Kidney glomerular epithelial cell (primary cell): ENCODE measurements around the gene N4BP2.

Experiments used
- DNase-seq: peaks from one replicate; lab custom pipeline; 2025; lab: John Stamatoyannopoulos, UW

The N4BP2 gene

DNA sequence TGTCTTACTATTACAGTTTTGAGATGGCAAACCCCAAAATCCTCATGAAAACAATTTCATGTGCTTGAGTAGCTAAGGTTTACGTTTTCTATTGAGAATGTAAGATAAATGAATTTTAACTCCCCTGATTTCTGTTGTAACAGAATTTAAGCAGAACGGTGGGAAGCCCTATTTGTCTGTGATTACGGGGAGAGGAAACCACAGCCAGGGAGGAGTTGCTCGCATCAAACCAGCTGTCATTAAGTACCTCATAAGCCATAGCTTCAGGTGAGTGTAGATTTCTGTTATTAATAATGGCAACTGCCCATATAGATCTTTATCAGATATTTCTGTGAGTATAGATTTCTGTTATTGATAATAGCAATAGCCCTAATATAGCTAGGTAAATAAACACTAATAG, 96.0 kb downstream of the N4BP2 start:
- no peak for DNase-seq

DNA sequence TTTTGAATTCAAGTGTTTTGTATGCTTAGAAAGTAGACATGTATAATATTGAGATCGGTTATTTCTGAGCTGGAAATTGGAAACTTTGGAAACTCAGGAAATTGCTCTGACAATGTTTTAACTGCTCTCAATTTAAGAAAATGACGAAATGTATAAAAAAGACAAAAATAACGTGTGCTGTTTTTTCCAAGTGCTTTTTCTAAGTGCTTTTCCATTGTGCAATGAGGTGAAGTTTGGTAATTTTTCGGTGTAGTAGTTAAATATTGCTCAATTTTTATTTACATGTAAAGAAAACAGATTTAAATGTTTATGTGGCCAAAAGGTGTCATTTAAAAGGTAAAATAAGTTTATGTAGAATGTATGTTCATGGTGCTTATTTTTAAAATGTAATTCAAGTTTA, 100.8 kb downstream of the N4BP2 start:
- no peak for DNase-seq

DNA sequence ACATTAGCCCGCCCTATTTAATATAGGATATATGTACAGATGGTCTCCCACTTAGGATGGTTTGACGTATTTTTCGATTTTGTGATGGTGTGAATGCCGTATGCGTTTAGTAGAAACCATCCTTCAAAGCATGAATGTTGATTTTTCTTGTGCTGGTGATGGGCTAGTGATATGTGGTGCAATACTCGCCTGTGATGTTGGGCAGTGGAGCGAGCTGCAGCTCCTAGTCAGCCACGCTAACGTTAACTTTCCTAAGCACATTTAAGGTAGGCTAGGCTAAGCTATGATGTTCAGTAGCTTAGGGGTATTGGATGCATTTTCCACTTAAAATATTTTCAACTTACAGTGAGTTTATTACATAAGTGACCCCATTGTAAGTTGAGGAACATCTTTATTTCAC, 103.6 kb downstream of the N4BP2 start:
- no peak for DNase-seq

DNA sequence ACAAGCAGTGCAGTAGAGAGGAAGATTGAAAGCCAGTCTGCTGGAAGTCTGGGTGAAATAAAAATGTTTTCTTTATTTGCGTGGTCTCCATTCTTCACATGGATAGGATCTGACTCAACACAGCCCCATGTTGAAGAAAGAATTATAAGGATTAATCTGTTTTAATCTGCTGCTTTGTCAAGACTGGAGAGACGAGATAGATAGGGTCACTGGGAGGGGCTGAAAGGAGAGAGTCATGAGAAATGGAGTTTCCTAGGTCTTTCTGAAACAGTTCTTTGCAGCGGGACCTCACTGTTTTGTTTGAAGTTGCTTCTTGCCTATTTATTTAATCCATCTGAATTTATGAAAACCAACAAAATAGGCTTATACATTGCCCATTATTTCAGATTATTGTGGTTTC, 107.8 kb downstream of the N4BP2 start:
- DNase-seq: peak; percentile 3

DNA sequence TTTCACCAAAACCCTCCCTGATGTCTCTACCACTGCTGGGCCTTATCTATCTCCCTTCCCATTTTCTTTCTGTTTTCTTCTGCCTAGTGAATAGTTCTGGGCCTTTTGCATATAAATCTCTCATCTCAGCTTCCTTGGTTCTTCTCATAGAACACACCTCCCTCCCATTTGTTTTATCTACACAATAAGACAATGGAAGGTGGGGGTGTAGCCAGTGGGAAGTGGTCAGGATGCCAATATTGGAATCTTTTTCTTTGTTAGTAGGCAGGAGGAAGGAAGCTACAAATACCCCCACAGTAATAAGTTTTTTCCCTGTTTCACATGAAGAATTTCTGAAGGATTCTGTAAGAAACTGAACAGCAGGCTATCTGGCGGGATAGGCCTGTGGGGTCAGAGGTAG, 109.3 kb downstream of the N4BP2 start:
- no peak for DNase-seq

DNA sequence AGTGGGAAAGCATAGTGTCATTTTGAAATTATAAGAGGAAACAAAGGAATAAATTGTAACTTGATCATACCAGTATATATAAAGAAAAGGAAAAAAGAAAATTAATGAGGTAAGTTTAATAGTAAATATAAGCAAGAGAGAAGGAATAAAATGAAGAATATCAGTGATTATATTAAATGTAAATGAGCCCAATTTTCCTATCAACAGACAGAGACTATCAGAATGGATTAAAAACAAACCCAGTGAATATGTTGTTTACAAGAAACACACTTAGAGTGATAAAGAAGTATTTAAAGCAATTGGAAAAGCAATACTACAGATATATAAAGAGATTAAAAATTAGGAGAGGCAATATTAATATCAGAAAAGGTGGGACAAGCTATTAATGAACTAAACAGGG, 111.4 kb downstream of the N4BP2 start:
- DNase-seq: no peak

DNA sequence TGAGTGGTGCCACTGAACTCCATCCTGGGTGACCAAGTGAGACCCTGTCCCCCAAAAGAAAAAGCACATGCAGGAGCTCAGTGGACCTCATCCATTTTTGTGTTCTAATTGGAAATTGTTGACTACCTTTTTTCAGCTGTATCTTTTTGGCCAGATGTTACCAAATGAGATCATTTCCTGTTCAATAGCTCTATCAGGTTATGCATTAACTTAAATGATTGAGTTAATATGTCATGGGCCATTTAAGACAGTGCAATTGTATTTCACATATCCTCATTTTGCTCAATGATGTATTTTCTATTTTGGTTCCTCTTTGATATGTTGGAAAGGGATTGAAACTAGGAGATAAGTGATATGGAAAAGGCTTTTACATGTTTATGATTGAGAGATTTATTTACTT, 113.9 kb downstream of the N4BP2 start:
- DNase-seq: no peak

DNA sequence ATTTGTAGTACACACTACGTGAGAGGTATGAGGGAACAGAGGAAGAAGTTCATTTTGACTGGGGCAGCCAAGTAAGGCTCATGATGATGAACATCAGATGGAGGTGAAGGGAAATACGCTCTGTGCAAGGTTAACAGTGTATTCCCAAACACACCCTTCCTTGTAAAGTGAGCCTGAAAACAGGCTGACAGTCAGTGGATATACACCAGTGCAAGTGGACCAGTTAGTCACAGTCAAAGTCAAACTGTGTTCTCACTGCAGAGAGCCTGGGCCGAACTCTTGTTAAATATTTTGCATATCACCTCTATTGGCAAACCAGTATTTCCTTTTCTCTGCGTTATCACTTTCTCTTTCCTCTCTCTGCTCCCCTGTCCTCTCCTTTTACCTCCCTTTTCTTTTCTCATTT, 116.8 kb downstream of the N4BP2 start:
- no peak for DNase-seq

DNA sequence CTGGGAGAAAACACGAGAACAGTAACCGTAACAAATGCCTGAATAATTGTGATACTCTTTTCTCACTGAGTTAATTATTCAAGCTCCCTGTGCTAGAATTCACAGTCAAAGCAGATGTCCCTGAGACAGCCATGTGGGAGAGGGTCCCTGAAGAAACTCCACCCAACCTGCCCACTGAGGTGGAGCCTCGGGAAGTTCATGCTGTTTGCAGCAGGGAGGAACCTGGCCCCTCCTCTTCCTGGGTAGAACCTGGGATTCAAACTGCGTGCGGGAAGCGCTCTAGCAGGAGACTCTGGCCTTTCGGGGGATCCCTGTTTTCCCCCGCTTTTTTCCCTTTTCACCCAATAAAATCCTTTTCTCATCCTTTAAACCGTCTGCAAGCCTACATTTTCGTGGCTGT, 120.0 kb downstream of the N4BP2 start:
- peak; percentile 6 for DNase-seq

DNA sequence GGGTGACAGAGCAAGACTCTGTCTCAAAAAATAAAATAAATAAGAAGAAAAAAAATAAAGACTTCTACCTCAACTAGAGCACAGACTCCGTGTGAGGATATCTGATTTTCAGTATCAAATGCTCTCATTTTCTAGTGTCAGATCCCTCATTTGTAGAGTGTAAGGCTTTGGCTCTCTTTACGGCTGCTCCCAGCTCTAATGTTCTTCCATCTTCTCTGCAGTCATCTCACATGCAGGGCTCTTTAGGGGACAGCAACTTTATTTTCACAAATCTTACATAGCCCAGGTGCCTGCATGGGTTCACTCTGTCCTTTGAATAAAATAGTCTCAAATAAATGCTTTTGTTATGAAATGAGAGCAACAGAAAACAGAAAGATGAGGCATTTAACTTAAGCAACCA, 120.9 kb downstream of the N4BP2 start:
- no peak for DNase-seq

DNA sequence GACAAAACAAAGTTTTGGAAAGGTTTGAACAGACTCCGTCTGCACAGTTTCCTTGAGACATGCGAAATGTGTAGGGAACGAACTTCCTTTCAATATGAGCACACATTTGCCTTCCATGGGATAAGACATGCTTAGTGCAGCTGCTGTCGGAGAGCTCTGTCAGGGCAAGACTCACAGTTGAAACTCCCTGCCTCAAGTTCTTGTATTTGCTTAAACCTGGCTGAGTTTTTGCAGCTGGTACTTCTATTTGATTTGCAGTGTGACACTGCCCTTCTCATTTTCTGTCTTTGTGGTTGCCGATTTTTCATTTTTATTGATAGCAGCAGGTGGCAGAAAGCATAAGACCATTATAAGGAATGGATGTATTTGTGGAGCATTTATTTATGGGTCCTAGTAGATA, 122.0 kb downstream of the N4BP2 start:
- DNase-seq: no peak

DNA sequence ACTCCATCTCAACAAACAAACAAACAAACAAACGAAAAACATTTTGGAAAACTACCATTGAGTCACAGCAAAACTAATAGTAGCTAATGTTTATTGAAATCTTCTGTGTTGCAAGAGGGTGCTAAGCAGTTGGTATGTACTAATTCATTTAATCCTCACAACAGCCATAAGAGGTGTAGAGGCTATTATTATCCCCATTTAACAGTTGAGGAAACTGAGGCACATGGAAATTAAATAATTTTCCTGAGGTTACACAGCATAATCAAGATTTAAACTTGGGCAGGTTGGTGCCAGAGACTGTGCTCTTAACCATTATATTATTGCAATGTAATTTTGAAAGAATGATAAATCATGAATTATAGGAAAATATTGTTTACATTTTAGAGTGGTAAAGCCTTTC, 122.7 kb downstream of the N4BP2 start:
- DNase-seq: no peak

DNA sequence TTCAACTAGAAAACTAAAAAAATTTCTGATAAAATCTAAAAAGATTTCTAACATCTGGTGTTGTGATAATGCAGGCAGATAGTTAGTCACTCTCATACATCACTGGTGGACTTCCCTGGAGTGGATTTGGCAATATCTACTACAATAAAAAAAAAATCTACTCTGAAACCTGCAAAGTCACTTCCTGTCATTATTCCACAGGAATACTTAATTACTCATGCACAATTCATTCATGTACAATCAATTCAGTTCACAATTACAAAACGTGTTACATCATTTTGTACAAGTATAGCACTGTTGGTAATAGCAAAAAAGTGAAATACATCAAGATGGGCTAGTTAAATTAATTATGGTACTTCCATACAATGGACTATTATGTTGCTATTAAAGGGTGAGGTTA, 123.7 kb downstream of the N4BP2 start:
- peak; percentile 35 for DNase-seq

DNA sequence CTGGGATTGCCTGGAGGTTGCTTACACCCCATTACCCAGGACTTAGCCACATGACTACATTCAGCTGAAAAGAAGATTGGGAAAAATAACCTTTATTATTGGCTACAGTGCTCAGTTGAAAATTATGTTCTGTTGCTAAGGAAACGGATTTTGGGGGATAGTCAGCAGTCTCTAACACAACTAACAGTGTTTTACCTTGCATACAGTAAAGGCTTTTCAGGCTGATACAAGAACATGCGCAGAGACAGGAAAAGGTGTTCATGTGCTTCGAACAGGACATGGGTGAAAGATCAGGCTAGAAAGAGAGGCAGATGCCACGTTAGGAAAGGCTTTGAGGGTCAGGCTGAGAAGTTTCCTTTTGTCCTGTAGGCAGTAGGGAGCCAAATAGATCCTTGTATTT, 125.4 kb downstream of the N4BP2 start:
- no peak for DNase-seq

DNA sequence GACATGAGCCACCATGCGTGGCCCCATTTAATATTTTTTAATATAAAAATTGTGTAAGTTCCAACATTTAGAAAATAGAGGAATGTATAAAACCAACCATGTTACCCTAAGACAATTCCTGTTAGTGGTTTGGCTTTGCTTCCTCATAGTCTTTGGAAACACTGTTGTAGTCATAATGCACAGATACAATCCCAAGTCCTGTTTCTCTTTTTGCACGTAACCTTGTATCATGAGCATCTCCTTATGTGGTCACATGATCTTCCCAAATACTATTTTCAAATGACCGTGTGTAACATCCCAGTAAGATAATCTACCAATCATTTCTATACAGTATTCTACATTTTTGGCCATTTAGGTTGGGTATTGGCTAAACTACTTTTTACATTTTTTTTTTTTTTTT, 126.3 kb downstream of the N4BP2 start:
- no peak for DNase-seq

DNA sequence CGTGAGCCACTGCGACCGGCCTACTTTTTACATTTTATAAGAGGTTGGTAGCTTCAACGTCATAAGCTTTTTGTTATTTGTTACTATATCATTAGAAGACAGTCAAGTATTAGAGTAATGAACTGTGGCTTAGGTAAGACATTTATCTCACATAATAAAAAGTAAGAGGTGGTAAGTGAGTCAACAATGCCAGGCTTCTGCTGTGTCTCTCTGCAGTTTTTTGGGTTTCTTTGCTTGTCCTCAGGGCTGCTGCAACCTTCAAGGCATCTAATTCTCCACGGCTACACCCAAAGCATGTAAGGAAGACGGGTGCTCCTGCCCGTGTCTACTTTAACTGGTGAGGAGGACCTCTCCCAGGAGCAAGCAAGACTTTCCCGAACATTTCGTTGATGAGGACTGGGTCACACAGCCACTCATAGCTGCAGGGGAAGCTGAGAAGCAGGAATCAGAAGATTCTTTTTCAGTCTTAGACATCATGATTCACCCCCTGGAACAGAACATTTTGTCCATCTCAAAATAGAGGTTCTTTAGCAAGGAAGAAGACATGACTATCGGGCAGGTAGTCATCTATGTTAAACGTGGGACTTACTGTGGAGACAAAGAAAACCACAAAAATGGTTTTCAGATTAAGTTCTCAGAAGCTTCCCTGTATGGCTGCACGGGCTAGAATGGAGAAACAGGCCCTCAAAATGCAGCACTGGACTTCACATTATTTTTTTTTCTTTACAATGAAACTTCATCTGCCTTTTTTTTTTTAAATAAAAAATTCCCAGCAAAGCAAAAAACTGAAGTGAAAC, 127.2 kb downstream of the N4BP2 start:
- DNase-seq: no peak

DNA sequence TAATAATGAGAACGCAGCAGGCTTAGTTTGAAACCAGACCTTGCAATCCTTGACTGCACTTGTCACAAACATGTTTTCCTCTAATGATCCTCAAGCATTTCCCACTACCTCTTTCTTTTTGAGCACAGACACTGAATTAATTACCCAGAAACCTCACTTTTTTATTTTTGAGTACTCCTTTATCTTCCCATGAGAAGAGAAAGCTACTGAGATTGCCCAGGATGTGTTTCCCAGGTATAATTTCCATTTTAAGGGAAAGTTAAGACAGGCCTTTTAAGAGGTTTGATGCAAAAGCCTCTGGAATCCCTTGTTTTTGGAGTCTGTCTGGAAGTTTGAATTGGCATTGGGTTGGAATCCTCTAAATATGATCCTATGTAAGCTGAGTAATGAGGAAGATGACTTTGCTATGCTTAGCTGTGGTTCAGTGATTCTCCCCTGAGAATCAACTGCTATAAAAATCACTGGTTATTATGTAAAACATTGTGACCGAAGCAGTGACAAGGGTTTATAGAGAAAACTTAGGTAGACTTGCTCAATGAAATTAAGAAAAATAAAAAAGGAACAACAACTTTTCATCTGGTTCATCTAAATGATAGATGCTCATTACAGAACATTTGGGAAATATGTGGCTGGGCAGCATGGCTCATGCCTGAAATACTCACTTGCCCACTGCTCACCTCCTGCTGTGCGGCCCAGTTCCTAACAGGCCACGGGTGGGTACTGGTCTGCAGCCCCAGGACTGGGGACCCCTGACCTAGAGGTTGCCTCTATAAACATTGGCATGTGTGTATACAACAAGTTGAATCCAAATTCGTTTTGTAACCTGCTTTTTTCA, 129.4 kb downstream of the N4BP2 start:
- DNase-seq: peak; percentile 48

DNA sequence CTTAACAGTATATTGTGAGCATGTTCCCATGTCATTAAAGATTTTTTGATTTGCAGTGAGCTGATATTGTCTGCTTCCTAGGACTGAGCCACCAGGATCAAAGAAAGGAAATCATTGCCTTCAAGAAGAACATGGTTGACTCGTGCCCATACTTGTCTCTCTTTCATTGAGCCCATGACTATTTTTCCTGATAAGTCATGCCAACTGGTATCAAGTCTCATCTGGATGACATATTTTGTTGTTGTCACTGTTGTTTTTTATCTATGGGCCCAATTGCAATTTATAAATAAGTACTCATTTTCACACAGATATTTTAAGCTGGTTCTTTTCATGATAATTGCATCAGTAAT, 130.0 kb downstream of the N4BP2 start:
- no peak for DNase-seq

DNA sequence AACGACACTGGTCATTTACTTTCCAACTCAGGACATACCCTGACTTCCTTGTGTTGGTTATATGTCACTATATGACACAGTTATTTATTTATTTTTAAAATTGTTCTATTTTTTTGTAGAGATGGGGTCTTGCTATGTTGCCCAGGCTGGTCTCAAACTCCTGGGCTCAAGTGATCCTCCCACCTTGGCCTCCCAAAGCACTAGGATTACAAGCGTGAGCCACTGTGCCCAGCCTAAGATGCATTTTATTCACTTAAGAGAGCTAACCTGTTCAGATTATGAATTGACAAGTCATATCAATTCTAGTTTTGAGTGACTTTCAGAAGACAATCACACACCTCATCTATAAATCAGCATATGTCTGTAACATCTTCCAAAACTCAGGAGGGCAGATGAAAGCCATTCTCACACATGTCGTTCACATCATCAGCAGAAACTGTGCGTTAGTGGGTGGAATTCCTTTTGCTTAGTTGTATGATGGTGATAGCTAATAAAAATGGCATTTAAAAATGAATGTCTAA, 130.8 kb downstream of the N4BP2 start:
- no peak for DNase-seq

DNA sequence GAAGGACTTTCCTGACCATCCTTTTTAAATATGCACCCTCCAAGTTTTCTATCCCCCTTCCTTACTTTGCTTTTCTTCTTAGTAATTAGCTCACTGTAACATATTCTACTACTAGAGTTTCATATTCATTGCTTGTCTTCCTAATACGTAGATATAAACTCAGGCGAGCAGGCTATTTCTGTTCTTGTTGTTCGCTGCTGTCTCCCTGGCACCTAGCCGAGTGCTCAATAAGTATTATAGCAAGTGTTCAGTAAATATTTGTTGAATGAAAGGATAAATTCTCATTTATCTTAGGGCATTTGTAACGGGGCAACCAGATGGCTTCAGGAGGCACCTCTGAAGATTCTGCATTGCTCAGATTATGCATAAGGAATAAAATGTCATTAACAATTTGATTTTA, 133.4 kb downstream of the N4BP2 start:
- no peak for DNase-seq

DNA sequence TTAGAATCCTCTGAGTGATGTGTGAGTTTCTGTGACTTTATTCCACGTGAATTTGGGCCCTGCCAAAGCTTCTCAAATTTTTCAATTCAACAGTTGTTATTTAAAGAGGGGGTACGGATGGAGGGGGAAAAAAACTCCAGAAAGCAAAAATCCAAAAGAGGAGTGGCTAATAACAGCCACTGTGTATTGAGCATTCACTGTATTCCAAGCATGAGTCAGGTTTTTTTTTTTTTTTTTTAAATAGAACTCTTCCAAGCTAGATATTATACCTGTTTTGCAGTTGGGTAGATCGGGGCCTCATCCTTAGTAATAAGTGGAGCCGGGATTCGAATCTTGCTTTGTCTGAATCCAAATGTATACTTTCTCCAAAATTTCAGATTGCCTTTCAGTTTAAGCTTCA, 133.8 kb downstream of the N4BP2 start:
- DNase-seq: no peak

DNA sequence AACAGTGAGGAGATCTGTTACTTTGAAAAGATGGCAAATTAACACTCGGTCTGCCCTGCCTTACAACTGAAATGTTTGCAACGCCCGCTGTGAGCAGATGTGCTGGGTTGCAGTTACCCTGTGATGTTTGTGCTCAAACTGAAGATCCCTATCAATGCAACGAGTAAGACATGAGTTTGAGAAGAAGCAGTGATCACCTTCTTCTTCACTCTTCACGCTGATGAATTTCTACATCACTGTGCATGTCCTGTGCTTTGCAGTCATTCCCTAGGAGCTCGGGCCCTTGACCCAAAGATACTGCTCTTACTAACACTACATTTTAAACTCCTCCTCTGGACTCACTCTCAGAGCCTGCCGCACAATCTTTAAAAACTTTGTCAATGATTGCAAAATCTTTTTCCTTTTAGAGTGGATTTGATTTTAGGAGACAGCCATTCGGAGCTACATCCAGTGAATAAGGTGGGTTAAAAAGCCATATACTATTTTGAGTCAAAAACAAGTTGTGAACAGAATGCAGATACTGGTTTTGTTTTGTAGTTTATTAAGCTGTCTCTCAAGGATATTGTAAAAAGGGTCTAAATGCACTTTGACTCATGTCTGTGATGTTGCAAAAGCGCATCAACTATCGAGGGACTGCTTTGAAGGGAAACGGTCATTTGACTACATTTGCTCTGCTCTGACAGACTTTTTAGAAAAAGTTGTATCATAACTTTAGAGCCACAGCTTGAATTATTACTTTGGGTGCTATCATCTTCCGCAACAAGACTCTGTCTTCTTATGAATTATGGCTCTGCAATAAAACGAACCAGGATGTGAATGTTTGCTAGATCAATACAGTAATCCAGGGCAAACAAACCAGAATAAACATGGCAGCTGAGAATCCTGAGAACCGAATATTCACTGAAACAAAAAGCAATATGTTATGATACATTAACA, 134.5 kb downstream of the N4BP2 start:
- no peak for DNase-seq
